Measurements from ENCODE around the gene DAB1.

- TF ChIP-seq CTCF (IDR thresholded peaks at IDR 0.05; ENCODE audit: poor library complexity, severe bottlenecking): no peak
- no peak for TF ChIP-seq REST (IDR thresholded peaks at IDR 0.05; ENCODE audit: borderline replicate concordance)
- TF ChIP-seq EP300 (conservative IDR thresholded peaks at IDR 0.05; ENCODE audit: poor library complexity, severe bottlenecking): no peak
- TF ChIP-seq POLR2AphosphoS5 (IDR thresholded peaks at IDR 0.05): no peak
- no peak for TF ChIP-seq EZH2 (IDR thresholded peaks at IDR 0.05; ENCODE audit: borderline replicate concordance, insufficient read depth, low read length, poor library complexity, severe bottlenecking)
- TF ChIP-seq SMC3 (conservative IDR thresholded peaks at IDR 0.05; ENCODE audit: poor library complexity): no peak
- no peak for TF ChIP-seq TAF1 (IDR thresholded peaks at IDR 0.05; ENCODE audit: low read depth)
- TF ChIP-seq MXI1 (conservative IDR thresholded peaks at IDR 0.05; ENCODE audit: poor library complexity, severe bottlenecking): no peak
- no peak for TF ChIP-seq RAD21 (conservative IDR thresholded peaks at IDR 0.05)
Observed at GRCh38 chr1:57137980-57138379, 285.9 kb downstream of the DAB1 start.

All from neural cell (in vitro differentiated cells).